Left lobe of liver (tissue), 1 donor: ENCODE measurements around the gene SPATA31C1. TPM values are rescaled to one million over a fixed set of nuclear protein-coding genes. Genes with fewer than 3 reads are reported as not detected.

ENCODE experiments used
- total RNA-seq: library from RNA; stranded (reverse); gene quantifications from one replicate; pipeline ENCODE4 v1.2.1, GENCODE V29; 2021
- donor health status: DM: no; HTN: yes; CAD: no.

Gene SPATA31C1
- total RNA-seq, 1 donor from 2014 or later, result not detected

Other genes starting within 250 kb of the SPATA31C1 start
- gene CTSL, start 191.8 kb upstream of the SPATA31C1 start, total RNA-seq, result 152 TPM
- not detected for gene SPATA31E1, start 35.1 kb upstream of the SPATA31C1 start, total RNA-seq
- 2.7 TPM for gene CDK20, start 56.6 kb downstream of the SPATA31C1 start, total RNA-seq
- gene SPATA31C2, start 220.5 kb downstream of the SPATA31C1 start, total RNA-seq, result not detected